Sigmoid colon (tissue), 7 donors: Measurements from ENCODE around the gene CRAT. TPM values are rescaled to one million over a fixed set of nuclear protein-coding genes. Genes with fewer than 3 reads are reported as not detected.

Source experiments
- DNase-seq: peaks from one replicate; pipeline ENCODE4 v3.0.0-alpha.2; 2019
- H3K27ac ChIP-seq, 4 donors: fragments of 200-600 bp; sonication (generic); one replicate each; pipeline ENCODE4 v1.5.1; 2016 to 2019; ENCODE audit warnings: mild to moderate bottlenecking in 1 of 4
- H3K27me3 ChIP-seq, 3 donors: fragments of 200-600 bp; sonication (generic); one replicate each; pipeline ENCODE4 v1.5.1; 2019; ENCODE audit warnings: mild to moderate bottlenecking in 1 of 3
- H3K36me3 ChIP-seq, 4 donors: fragments of 200-600 bp; sonication (generic); one replicate each; pipeline ENCODE4 v1.5.1; 2016 to 2019
- H3K4me1 ChIP-seq, 4 donors: fragments of 200-600 bp; sonication (generic); one replicate each; pipeline ENCODE4 v1.5.1; 2017 to 2019
- H3K4me3 ChIP-seq, 4 donors: fragments of 200-600 bp; sonication (generic); one replicate each; pipeline ENCODE4 v1.5.1; 2017 to 2019; ENCODE audit warnings: mild to moderate bottlenecking in 2 of 4, moderate library complexity in 1 of 4
- H3K9me3 ChIP-seq, 4 donors: fragments of 200-600 bp in 3 of 4; sonication (generic) in 3 of 4; one replicate each; pipeline versions ENCODE4 v1.5.1 to v1.6.1; 2013 to 2019
- EP300 ChIP-seq, 4 donors: sonication (generic); formaldehyde crosslinking; IDR thresholded peaks; one replicate each; pipeline ENCODE4 v1.6.1; 2017; ENCODE audit warnings: antibody characterized with exemption in 4 of 4
- POLR2A ChIP-seq, 2 donors: fragments of 450-650 bp; IDR thresholded peaks; one replicate each; pipeline ENCODE4 v1.6.1; 2016; ENCODE audit warnings: antibody characterized with exemption in 2 of 2, mild to moderate bottlenecking in 2 of 2, moderate library complexity in 2 of 2
- POLR2AphosphoS5 ChIP-seq, 4 donors: sonication (generic); formaldehyde crosslinking; IDR thresholded peaks; one replicate each; pipeline ENCODE4 v1.6.1; 2017; ENCODE audit warnings: antibody characterized with exemption in 4 of 4
- WGBS, 2 donors: extraction: QIAGEN DNeasy Blood & Tissue Kit; methylation state at CpG; one replicate each; pipeline ENCODE4 v1.1.7; 2013; 5-methylcytosine and 5-hydroxymethylcytosine counted together
- intact Hi-C: fragments of 100-400 bp; cut with DNase I; formaldehyde crosslinking; loops from one replicate; pipeline ENCODE4 v1.15.1; 2023
- polyA plus RNA-seq, 3 donors: library from polyadenylated mRNA; stranded (reverse); fragments of 200-250 nt; gene quantifications; one replicate each; pipeline ENCODE4 v1.2.3, GENCODE V29; 2013
- total RNA-seq, 4 donors: library from RNA; depleted of rRNA; stranded (reverse); fragments of >200 nt; gene quantifications; one replicate each; pipeline ENCODE4 v1.1.0, GENCODE V29; 2016
- TF ChIP-seq, protein P1 (sequence below), 4 experiments: fragments of 450-650 bp in 3 of 4; fragments of 200-600 bp in 1 of 4; IDR thresholded peaks; one replicate each; pipeline ENCODE4 v1.5.1; 2016 to 2019; ENCODE audit warnings: antibody characterized with exemption in 4 of 4, mild to moderate bottlenecking in 3 of 4, moderate library complexity in 2 of 4
- donor health status: healthy with polysubstance abuse.
- donor health status: Bipolar disorder and iron deficiency.
- donor health status: healthy.

The CRAT gene
- total and polyA plus RNA-seq, 7 donors, result 49.6 to 66.8 (median 52.9) TPM

DNA sequence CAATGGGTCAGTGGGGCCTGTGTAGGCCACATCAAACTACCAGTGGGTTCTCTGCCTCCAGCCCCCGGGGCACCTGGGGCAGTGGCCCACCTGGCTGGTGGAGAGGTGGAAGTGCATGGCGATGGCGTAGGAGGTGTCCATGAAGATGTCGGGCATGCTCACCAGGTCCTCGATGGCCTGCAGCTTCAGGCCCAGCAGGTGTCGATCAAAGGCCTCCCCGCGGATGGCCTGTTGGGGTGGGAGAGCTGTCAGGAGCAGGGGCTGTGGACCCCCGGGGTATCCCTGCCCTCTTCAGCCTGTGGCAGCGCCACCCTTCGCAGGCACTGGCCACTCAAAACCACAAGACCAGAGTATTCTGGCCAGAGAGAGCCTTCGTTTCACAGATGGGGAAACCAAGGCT lies 14.7 kb downstream of the CRAT start:
- Histone ChIP-seq H3K9me3 (no peaks in the 10 kb centered on the region), H3K36me3 (peaks cover 7 to 56% (median 29%) of the 10 kb centered on the region in 4 donors), H3K4me3 (no peak overlapping the region), H3K27ac (no peak overlapping the region), H3K27me3 (no peaks in the 10 kb centered on the region), H3K4me1 (no peaks in the 10 kb centered on the region)
- TF ChIP-seq EP300 (IDR thresholded peaks at IDR 0.05) (no peak), POLR2AphosphoS5 (IDR thresholded peaks at IDR 0.05) (no peak), POLR2A (IDR thresholded peaks at IDR 0.05) (no peak)
- TF ChIP-seq, protein P1, sequence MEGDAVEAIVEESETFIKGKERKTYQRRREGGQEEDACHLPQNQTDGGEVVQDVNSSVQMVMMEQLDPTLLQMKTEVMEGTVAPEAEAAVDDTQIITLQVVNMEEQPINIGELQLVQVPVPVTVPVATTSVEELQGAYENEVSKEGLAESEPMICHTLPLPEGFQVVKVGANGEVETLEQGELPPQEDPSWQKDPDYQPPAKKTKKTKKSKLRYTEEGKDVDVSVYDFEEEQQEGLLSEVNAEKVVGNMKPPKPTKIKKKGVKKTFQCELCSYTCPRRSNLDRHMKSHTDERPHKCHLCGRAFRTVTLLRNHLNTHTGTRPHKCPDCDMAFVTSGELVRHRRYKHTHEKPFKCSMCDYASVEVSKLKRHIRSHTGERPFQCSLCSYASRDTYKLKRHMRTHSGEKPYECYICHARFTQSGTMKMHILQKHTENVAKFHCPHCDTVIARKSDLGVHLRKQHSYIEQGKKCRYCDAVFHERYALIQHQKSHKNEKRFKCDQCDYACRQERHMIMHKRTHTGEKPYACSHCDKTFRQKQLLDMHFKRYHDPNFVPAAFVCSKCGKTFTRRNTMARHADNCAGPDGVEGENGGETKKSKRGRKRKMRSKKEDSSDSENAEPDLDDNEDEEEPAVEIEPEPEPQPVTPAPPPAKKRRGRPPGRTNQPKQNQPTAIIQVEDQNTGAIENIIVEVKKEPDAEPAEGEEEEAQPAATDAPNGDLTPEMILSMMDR (IDR thresholded peaks at IDR 0.05), result no peak
- 95 to 98% methylated on average over 12 of the region's 12 CpGs for WGBS, 2 donors
- DNase-seq, result no peak
- intact Hi-C loops, result no loop called here

- Histone ChIP-seq H3K27ac (no peak overlapping the region), H3K36me3 (peaks cover 7 to 57% (median 29%) of the 10 kb centered on the region in 4 donors), H3K4me3 (no peak overlapping the region), H3K27me3 (no peaks in the 10 kb centered on the region), H3K9me3 (no peaks in the 10 kb centered on the region), H3K4me1 (no peaks in the 10 kb centered on the region)
- no peak for DNase-seq
- WGBS, 2 donors, result 96% methylated on average over 21 of the region's 21 CpGs
- intact Hi-C loops, result no loop called here
- TF ChIP-seq POLR2AphosphoS5 (IDR thresholded peaks at IDR 0.05) (no peak), EP300 (IDR thresholded peaks at IDR 0.05) (no peak)
- TF ChIP-seq, protein P1 (IDR thresholded peaks at IDR 0.05), result no peak
Observed at GRCh38 chr9:129095170-129095667, 15.4 kb downstream of the CRAT start.

DNA sequence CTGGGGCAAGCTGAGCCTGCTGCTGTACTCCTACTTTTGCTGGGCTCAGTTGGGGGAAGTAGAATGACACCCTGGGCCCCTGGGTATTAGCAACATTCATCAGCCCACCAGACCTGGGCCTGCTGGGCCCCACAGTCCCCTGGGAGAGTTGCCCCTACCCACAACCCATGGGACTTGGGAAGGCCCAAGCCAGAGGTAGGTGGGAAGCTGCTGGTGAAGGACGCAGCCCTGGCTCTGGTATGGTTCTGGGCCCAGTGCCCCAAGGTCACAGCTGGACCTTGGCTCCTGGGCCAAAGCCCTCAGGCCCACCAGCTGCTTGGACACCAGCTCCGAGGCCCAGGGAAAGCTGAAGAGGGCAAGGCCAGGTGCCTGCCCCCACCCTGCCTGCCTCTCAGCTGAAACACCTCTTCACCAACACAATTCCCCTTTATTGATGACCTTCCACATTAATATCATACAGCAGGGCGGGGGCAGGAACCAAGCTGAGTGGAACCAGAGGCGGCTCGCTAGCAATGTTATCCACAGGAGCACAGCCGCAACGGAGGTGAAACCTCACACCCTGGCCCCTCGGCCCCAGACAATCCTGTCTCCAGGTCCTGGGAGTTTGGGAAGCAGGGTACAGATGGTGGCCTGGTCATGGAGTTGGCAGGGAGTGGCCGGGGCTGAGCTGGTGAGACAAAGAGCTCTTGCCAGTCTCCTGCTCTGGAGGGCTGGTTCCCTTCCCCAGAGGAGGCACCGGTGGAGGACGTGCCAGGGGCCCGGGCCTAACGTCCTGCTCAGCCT lies 16.0 kb downstream of the CRAT start:
- Histone ChIP-seq H3K9me3 (no peaks in the 10 kb centered on the region), H3K36me3 (peaks cover 7 to 57% (median 29%) of the 10 kb centered on the region in 4 donors), H3K4me1 (no peaks in the 10 kb centered on the region), H3K27ac (no peak overlapping the region), H3K4me3 (no peak overlapping the region), H3K27me3 (no peaks in the 10 kb centered on the region)
- TF ChIP-seq POLR2A (IDR thresholded peaks at IDR 0.05) (no peak), POLR2AphosphoS5 (IDR thresholded peaks at IDR 0.05) (no peak), EP300 (IDR thresholded peaks at IDR 0.05) (no peak)
- TF ChIP-seq, protein P1 (IDR thresholded peaks at IDR 0.05), result no peak
- WGBS, 2 donors, result 94 to 96% methylated on average over 13 of the region's 13 CpGs
- intact Hi-C loops, result no loop called here
- DNase-seq, result no peak

- TF ChIP-seq, protein P1 (IDR thresholded peaks at IDR 0.05), result no peak
- TF ChIP-seq POLR2AphosphoS5 (IDR thresholded peaks at IDR 0.05) (no peak), EP300 (IDR thresholded peaks at IDR 0.05) (no peak), POLR2A (IDR thresholded peaks at IDR 0.05) (no peak)
- no peak overlapping the region for H3K27ac ChIP-seq
- intact Hi-C loops, result no loop called here
- H3K27me3 ChIP-seq, result no peaks in the 10 kb centered on the region
- no peaks in the 10 kb centered on the region for H3K9me3 ChIP-seq
- no peak overlapping the region for H3K4me3 ChIP-seq
- DNase-seq, result no peak
- H3K4me1 ChIP-seq, result no peaks in the 10 kb centered on the region
- 87% methylated on average over 20 of the region's 20 CpGs for WGBS, 2 donors
- peaks cover 7 to 64% (median 31%) of the 10 kb centered on the region in 4 donors for H3K36me3 ChIP-seq
Observed at GRCh38 chr9:129093602-129094386, 16.8 kb downstream of the CRAT start.
